A673 (cell line): ENCODE results near the gene RPTOR.

Experiments
- CTCF ChIP-seq: fragments of 300-800, 200-600 bp; sonication (generic); conservative IDR thresholded peaks from 2 replicates; pipeline ENCODE4 v1.5.1; 2017; ENCODE audit warnings: low read depth, mild to moderate bottlenecking, antibody characterized with exemption, low read length, moderate library complexity, mixed read lengths
- EZH2 ChIP-seq: fragments of 200-600 bp; sonication (generic); IDR thresholded peaks from 2 replicates; pipeline ENCODE4 v1.6.1; 2017; ENCODE audit warnings: borderline replicate concordance, low read depth, mild to moderate bottlenecking, mixed read lengths, antibody characterized with exemption, low read length; ENCODE audit not compliant: poor library complexity, severe bottlenecking

GRCh38 chr17:80956321-80957190, 411.9 kb downstream of the RPTOR start:
- TF ChIP-seq EZH2 (no peak), CTCF (no peak)
